Stimulated activated CD4-positive, alpha-beta T cell treated with anti-CD3 and anti-CD28 coated beads, TNF-alpha, amount 100 ng/mL, for 48 hours (primary cell): Measurements from ENCODE around the gene CES2.
"Not testable (repeated sequence)": the region's sequence is repeated elsewhere in the genome, so short reads cannot be mapped to it uniquely, and the experiment has no call there.

Experiments used
- DNase-seq, 3 donors: peaks; one replicate each; pipeline ENCODE4 v3.0.0-alpha.2; 2020; ENCODE audit warnings: low read depth in 3 of 3

Gene CES2

DNA sequence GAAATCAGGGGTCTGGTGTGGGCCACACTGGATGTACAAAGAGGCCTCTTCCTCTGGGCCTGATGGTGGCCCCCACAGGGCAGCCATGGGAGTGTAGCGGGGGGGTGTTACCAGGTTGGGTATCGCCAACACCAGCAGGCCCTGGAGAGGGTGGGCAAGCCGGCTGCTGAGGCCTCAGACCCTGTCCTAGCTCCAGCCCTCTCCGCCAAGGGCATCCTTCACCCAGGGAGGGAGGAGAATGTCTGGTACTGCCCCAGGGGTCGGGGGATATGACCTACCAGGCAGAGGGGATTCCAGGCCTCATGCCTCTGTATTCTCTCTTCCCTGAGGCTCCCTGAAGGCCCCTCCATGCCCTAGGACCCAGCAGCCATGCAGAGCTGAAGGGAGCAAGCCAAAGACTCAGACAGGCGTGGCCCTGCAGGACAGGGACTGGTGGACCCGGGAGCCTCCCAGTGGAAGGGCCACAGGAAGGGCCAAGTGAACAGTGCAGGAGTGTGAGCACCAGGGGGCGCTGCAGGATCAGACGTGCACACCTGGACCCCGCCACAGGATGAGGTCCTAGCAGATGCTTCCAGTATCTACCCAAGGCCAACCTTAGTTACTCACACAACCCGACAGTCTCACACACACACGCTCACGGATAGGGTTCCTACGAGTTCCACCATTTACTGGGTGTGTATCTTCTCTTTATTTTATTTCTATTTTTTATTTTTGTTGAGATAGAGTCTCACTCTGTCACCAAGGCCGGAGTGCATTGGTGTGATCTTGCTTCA is 42.2 kb downstream of the CES2 start:
- peak; percentile 82 to 92 (median 91) for DNase-seq

DNA sequence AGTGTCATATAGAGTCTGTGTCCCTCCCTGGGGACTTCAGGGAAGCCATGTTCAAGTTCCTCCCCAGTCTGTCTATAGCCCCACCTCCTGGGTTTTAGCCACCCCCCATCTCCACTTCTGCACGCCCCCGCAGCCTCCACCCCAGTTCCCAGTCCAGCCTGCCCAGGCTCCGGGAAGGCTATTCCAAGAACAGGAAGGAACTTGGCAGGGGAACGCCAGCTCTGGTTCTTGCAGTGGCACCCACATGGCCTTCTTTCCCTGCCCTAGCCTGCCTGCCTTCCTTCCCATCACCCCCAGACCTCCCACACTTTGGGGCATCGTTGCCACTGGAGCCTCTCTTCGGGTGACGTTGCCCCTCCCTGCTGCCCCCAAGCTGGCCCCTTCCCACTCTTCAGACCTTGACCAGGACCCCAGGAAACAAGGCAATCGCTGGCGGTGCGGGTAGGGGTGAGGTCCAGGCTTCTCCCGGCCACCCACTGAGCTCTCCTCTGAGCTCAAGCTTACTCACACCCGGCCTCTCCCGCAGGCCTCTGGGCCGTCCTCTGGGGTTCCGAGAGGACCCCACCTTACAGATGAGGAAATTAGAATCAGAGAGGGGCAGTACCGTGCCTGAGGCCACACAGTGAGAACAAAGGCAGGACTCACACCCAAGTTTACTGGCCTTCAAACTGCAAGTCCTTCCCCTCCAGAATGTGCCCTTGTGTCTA is 43.8 kb downstream of the CES2 start:
- DNase-seq = no peak

DNA sequence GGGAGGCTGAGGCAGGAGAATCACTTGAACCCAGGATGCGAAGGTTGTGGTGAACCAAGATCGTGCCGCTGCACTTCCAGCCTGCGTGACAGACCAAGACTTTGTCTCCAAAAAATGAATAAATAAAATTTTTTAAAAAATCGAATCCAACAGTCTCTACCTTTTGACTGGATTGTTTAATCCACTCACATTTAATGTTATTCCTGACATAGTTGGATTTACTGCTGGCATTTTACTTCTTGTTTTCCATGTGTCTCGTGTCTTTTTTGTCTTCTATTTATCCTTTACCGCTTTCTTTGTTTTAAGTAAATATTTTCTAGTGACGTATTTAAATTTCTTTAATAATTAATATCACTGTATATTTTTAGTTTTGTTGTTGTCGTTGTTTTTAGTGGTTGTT is 47.7 kb downstream of the CES2 start:
- DNase-seq = no peak

DNA sequence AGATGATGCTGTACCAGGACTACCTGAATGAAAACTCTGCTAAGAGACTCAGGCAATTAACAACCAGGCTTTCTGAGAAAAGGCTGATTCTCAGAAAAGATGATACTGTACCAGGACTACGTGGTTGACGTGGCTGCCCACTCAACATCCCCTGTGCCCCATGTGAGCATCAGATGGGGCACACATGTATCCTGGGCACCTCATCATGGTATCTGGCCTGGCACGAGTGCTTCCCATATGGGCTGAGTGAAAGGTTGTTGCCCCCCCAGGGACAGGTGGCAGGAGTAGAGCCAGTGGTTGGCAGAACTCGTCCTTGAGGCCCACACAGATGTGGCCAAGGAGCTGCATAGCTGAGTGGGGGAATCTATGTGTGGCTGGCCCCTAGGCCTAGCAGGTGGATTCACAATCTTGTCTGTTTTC is 49.6 kb downstream of the CES2 start:
- peak; percentile 58 to 74 (median 65) for DNase-seq

DNA sequence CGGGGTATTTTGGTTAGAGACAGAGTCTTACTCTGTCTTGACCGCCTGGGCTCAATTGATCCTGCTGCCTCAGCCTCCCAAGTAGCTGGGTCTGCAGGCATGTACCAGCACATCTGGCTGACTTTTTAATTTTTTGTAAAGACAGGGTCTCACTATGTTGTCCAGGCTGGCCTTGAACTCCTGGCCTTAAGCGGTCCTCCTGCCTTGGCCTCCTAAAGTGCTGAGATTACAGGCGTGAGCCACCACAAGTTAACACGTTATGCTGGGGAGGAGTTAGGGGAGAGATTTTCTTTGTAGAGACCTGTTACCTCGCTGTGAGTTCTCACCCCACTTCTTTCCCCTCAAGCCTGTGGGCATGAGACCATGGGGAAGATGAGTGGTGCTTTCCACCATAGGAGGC is 51.2 kb downstream of the CES2 start:
- no peak for DNase-seq

DNA sequence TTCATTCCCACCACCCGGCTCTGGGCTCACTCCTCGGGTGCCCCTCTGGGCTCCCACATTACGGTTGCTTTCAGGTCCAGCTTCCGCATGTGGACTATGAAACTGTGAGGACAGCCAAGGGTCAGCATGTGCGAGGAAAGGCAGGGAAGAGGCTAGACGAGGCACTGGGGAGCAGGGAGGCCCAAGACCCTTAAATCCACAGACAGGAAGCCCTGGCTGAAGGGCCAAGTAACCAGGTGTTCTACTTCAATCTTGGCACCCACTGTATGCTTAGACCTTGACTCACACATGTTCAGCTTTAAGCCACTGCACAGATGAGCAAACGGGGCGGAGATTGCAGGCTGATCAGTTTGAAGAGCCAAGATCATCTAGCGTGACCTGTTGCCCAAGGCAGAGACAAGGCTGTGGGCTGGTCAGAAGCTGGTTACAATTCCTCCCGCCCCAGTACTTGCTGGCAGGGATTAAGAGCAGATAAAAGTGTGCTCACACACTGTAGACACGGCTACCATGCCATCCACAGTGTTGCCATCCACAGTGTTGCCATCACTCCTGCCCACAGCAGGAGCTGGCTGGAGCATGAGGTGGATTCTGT is 53.0 kb downstream of the CES2 start, which contains the start of gene CES4A:
TSS of gene CES4A (plus strand) at position 393 of the 592 bp plus-strand sequence. CDS start at position 577, 184 bp downstream.
- no peak for DNase-seq

DNA sequence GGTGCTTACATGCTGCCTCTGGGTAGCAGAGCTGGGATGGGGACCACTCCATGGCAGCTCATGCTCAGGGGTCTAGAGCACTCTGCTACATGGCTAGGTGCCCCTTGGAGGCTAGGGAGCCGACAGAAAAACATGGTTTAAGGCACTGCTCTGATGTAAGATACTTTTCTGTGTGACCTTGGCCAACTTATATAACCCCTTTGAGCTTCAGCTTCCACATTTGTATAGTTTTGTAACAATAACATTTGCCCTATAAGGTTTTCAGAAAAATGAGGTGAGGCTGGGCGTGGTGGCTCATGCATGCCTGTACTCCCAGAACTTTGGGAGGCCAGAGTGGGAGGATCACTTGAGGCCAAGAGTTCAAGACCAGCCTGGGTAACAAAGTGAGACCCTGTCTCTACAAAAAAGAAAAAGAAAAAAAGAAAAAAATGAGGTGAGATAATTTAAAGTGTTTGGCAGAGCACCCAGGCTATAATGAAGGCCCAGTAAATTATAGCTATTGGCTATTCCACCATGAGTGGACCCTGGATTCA is 56.3 kb downstream of the CES2 start:
- no peak for DNase-seq

DNA sequence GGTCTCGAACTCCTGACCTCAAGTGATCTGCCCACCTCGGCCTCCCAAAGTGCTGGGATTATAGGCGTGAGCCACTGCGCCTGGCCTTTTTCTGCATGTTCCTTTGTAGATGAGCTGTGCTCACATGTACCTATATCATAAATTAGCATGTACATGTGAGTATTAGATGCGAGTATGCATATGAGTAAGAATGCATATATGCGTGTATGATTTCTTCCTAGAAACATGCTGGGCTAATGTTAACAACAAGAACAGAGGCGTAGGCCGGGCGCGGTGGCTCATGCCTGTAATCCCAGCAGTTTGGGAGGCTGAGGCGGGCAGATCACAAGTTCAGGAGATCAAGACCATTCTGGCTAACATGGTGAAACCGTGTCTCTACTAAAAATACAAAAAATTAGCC is 58.2 kb downstream of the CES2 start:
- not testable (repeated sequence) for DNase-seq
